Neural progenitor cell (in vitro differentiated cells): ENCODE results near the gene ZNF141.

ENCODE experiments used
- EZH2 ChIP-seq: fragments of 200-600 bp; sonication (generic); IDR thresholded peaks from 2 replicates; pipeline ENCODE4 v1.6.1; 2017; ENCODE audit warnings: antibody characterized with exemption, mild to moderate bottlenecking, moderate library complexity
- EZH2phosphoT487 ChIP-seq: fragments of 200-600 bp; sonication (generic); IDR thresholded peaks from 2 replicates; pipeline ENCODE4 v1.6.1; 2017; ENCODE audit warnings: antibody characterized with exemption
- TF ChIP-seq, protein P1 (sequence below): fragments of 200-600 bp; sonication (generic); IDR thresholded peaks from 2 replicates; pipeline ENCODE4 v1.5.1; 2017; ENCODE audit warnings: antibody characterized with exemption, mild to moderate bottlenecking

- TF ChIP-seq, protein P1, sequence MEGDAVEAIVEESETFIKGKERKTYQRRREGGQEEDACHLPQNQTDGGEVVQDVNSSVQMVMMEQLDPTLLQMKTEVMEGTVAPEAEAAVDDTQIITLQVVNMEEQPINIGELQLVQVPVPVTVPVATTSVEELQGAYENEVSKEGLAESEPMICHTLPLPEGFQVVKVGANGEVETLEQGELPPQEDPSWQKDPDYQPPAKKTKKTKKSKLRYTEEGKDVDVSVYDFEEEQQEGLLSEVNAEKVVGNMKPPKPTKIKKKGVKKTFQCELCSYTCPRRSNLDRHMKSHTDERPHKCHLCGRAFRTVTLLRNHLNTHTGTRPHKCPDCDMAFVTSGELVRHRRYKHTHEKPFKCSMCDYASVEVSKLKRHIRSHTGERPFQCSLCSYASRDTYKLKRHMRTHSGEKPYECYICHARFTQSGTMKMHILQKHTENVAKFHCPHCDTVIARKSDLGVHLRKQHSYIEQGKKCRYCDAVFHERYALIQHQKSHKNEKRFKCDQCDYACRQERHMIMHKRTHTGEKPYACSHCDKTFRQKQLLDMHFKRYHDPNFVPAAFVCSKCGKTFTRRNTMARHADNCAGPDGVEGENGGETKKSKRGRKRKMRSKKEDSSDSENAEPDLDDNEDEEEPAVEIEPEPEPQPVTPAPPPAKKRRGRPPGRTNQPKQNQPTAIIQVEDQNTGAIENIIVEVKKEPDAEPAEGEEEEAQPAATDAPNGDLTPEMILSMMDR = no peak
- TF ChIP-seq EZH2 (no peak), EZH2phosphoT487 (no peak)
These were observed 36.9 kb downstream of the ZNF141 start for GRCh38 chr4:374298-375160.
